ENCODE measurements around the gene AFP. TPM values are rescaled to one million over a fixed set of nuclear protein-coding genes. Genes with fewer than 3 reads are reported as not detected.

Gene AFP
- total and polyA plus RNA-seq, 2 donors (not counting 1 experiment from before 2014, with no cell fraction given), result not detected

DNA sequence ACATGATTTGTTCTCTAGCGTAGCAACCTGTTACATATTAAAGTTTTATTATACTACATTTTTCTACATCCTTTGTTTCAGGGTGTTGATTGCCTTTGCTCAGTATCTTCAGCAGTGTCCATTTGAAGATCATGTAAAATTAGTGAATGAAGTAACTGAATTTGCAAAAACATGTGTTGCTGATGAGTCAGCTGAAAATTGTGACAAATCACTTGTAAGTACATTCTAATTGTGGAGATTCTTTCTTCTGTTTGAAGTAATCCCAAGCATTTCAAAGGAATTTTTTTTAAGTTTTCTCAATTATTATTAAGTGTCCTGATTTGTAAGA lies 29.5 kb upstream of the AFP start:
- Mint-ChIP-seq H3K4me3 (no peak overlapping the region), H3K27me3 (peaks cover 3% of the 10 kb centered on the region), H3K9me3 (ENCODE audit: insufficient read depth) (no peaks in the 10 kb centered on the region), H3K27ac (no peak overlapping the region), H3K4me1 (no peaks in the 10 kb centered on the region)
- H3K4me2 ChIP-seq (replicated peaks; ENCODE audit: low read depth, low read length, poor library complexity, severe bottlenecking), result no peak overlapping the region
- ChIA-PET POLR2A (no interaction called here), CTCF (no interaction called here)
- no peak for DNase-seq
- no peak for TF ChIP-seq CTCF (IDR thresholded peaks at IDR 0.05)
- TF ChIP-seq EZH2 (IDR thresholded peaks at IDR 0.05; ENCODE audit: borderline replicate concordance, insufficient read depth, low read depth, low read length, poor library complexity, severe bottlenecking), result no peak
- WGBS (ENCODE audit: insufficient coverage), result no CpG with 5 or more reads among the region's 1 CpG
- no peak overlapping the region for H3K27ac ChIP-seq (ENCODE audit: low read length in 2 of 2)
- H3K9me3 ChIP-seq (ENCODE audit: control extremely low read depth in 1 of 3, control insufficient read depth in 2 of 3, insufficient read depth in 1 of 3, low read length in 2 of 3), result no peaks in the 10 kb centered on the region
- intact Hi-C loops (cut with micrococcal nuclease), result no loop called here
- ATAC-seq (ENCODE audit: low read depth), result no peak
- no peaks in the 10 kb centered on the region for H3K36me3 ChIP-seq (replicated peaks in 1 of 2; ENCODE audit: control extremely low read depth in 1 of 2, control insufficient read depth in 1 of 2, extremely low read depth in 1 of 2, insufficient read depth in 2 of 2, low read length in 1 of 2)
- no peaks in the 10 kb centered on the region for H3K79me2 ChIP-seq (ENCODE audit: control insufficient read depth, insufficient read depth, low read length)
- H2AFZ ChIP-seq (ENCODE audit: insufficient read depth, low read depth, low read length, poor library complexity, severe bottlenecking), result no peak overlapping the region
- no peaks in the 10 kb centered on the region for H4K20me1 ChIP-seq (ENCODE audit: control insufficient read depth, insufficient read depth, low read length, poor library complexity, severe bottlenecking)
- H3K4me1 ChIP-seq (ENCODE audit: control insufficient read depth in 2 of 2, insufficient read depth in 2 of 2, low read length in 2 of 2), result no peaks in the 10 kb centered on the region
- no peaks in the 10 kb centered on the region for H3K27me3 ChIP-seq (replicated peaks in 1 of 4; ENCODE audit: control extremely low read depth in 1 of 4, control insufficient read depth in 3 of 4, insufficient read depth in 4 of 4, low read length in 3 of 4)
- no peak overlapping the region for H3K9ac ChIP-seq (ENCODE audit: low read length)
- H3K4me3 ChIP-seq (ENCODE audit: control extremely low read depth in 1 of 5, extremely low read depth in 1 of 5, insufficient read depth in 1 of 5, low read depth in 2 of 5, low read length in 4 of 5), result no peak overlapping the region

GRCh38 chr4:73407227-73407673 lies 28.8 kb upstream of the AFP start:
- intact Hi-C loops (cut with micrococcal nuclease), result no loop called here
- H3K79me2 ChIP-seq (ENCODE audit: control insufficient read depth, insufficient read depth, low read length), result no peaks in the 10 kb centered on the region
- Mint-ChIP-seq H3K27ac (no peak overlapping the region), H3K27me3 (peaks cover 3% of the 10 kb centered on the region), H3K4me3 (no peak overlapping the region), H3K4me1 (no peaks in the 10 kb centered on the region), H3K9me3 (ENCODE audit: insufficient read depth) (no peaks in the 10 kb centered on the region)
- POLR2A ChIA-PET, result no interaction called here
- H3K4me3 ChIP-seq (ENCODE audit: control extremely low read depth in 1 of 5, extremely low read depth in 1 of 5, insufficient read depth in 1 of 5, low read depth in 2 of 5, low read length in 4 of 5), result no peak overlapping the region
- TF ChIP-seq EZH2 (IDR thresholded peaks at IDR 0.05; ENCODE audit: borderline replicate concordance, insufficient read depth, low read depth, low read length, poor library complexity, severe bottlenecking), result no peak
- TF ChIP-seq CTCF (IDR thresholded peaks at IDR 0.05), result no peak
- no CpG with 5 or more reads among the region's 2 CpGs for WGBS (ENCODE audit: insufficient coverage)
- ATAC-seq (ENCODE audit: low read depth) (no peak), DNase-seq (no peak)
- H3K9ac ChIP-seq (ENCODE audit: low read length), result no peak overlapping the region
- no peak overlapping the region for H3K27ac ChIP-seq (ENCODE audit: low read length in 2 of 2)
- H4K20me1 ChIP-seq (ENCODE audit: control insufficient read depth, insufficient read depth, low read length, poor library complexity, severe bottlenecking), result no peaks in the 10 kb centered on the region
- no peaks in the 10 kb centered on the region for H3K4me1 ChIP-seq (ENCODE audit: control insufficient read depth in 2 of 2, insufficient read depth in 2 of 2, low read length in 2 of 2)
- H3K9me3 ChIP-seq (ENCODE audit: control extremely low read depth in 1 of 3, control insufficient read depth in 2 of 3, insufficient read depth in 1 of 3, low read length in 2 of 3), result no peaks in the 10 kb centered on the region
- H3K4me2 ChIP-seq (replicated peaks; ENCODE audit: low read depth, low read length, poor library complexity, severe bottlenecking), result no peak overlapping the region
- CTCF ChIA-PET, result no interaction called here
- H3K36me3 ChIP-seq (replicated peaks in 1 of 2; ENCODE audit: control extremely low read depth in 1 of 2, control insufficient read depth in 1 of 2, extremely low read depth in 1 of 2, insufficient read depth in 2 of 2, low read length in 1 of 2), result no peaks in the 10 kb centered on the region
- no peaks in the 10 kb centered on the region for H3K27me3 ChIP-seq (replicated peaks in 1 of 4; ENCODE audit: control extremely low read depth in 1 of 4, control insufficient read depth in 3 of 4, insufficient read depth in 4 of 4, low read length in 3 of 4)
- no peak overlapping the region for H2AFZ ChIP-seq (ENCODE audit: insufficient read depth, low read depth, low read length, poor library complexity, severe bottlenecking)
